Neural cell (in vitro differentiated cells): ENCODE results near the gene WDTC1. TPM values are rescaled to one million over a fixed set of nuclear protein-coding genes. Genes with fewer than 3 reads are reported as not detected.
"Not testable (repeated sequence)": the region's sequence is repeated elsewhere in the genome, so short reads cannot be mapped to it uniquely, and the experiment has no call there.

Source experiments
- H2AFZ ChIP-seq: fragments of 200-600, 300-800 bp; sonication (generic), shearing (Covaris generic); 2 replicates; pipeline ENCODE4 v1.6.0; 2014; ENCODE audit warnings: low read depth, mild to moderate bottlenecking, antibody characterized with exemption, low read length, moderate library complexity
- H3F3A ChIP-seq: fragments of 200-600 bp; shearing (Covaris generic); 2 replicates; pipeline ENCODE4 v1.6.1; 2016; ENCODE audit warnings: mild to moderate bottlenecking, moderate library complexity, mixed read lengths, antibody characterized with exemption, low read length; ENCODE audit not compliant: insufficient read depth, poor library complexity, severe bottlenecking
- H3K27ac ChIP-seq: fragments of 200-600, 300-800 bp; sonication (generic), shearing (Covaris generic); 2 replicates; pipeline ENCODE4 v1.5.1; 2014; ENCODE audit warnings: mild to moderate bottlenecking, low read length, moderate library complexity
- H3K27me3 ChIP-seq: fragments of 300-800, 200-600 bp; sonication (generic), shearing (Covaris generic); 2 replicates; pipeline ENCODE4 v1.6.0; 2014; ENCODE audit warnings: mild to moderate bottlenecking, low read depth, low read length, moderate library complexity; ENCODE audit not compliant: insufficient read depth
- H3K36me3 ChIP-seq: fragments of 300-800, 200-600 bp; sonication (generic), shearing (Covaris generic); 2 replicates; pipeline ENCODE4 v1.5.1; 2014; ENCODE audit warnings: mild to moderate bottlenecking, antibody characterized with exemption, low read length, moderate library complexity; ENCODE audit not compliant: insufficient read depth
- H3K4me2 ChIP-seq: fragments of 300-800, 200-600 bp; sonication (generic), shearing (Covaris generic); 2 replicates; pipeline ENCODE4 v1.6.0; 2014; ENCODE audit warnings: mild to moderate bottlenecking, low read length
- H3K4me3 ChIP-seq: fragments of 300-800, 200-600 bp; sonication (generic), shearing (Covaris generic); 2 replicates; pipeline ENCODE4 v1.5.1; 2014; ENCODE audit warnings: mild to moderate bottlenecking, low read length, moderate library complexity
- H3K79me2 ChIP-seq: fragments of 200-600 bp; shearing (Covaris generic); replicated peaks from 2 replicates; pipeline ENCODE4 v1.6.0; 2014; ENCODE audit warnings: mild to moderate bottlenecking, low read length, moderate library complexity; ENCODE audit not compliant: insufficient read depth
- H3K9ac ChIP-seq: fragments of 300-800, 200-600 bp; sonication (generic), shearing (Covaris generic); 2 replicates; pipeline ENCODE4 v1.6.1; 2016; ENCODE audit warnings: mild to moderate bottlenecking, low read length, mixed read lengths
- H3K9me2 ChIP-seq: fragments of 200-600 bp; shearing (Covaris generic); 2 replicates; pipeline ENCODE4 v1.6.1; 2016; ENCODE audit warnings: mild to moderate bottlenecking, low read length, mixed read lengths; ENCODE audit not compliant: insufficient read depth
- H3K9me3 ChIP-seq: fragments of 200-600, 300-800 bp; sonication (generic), shearing (Covaris generic); 2 replicates; pipeline ENCODE4 v1.6.1; 2016; ENCODE audit warnings: mild to moderate bottlenecking, mixed run types, low read length, moderate library complexity, mixed read lengths
- H4K20me1 ChIP-seq: fragments of 200-600 bp; shearing (Covaris generic); 2 replicates; pipeline ENCODE4 v1.6.1; 2016; ENCODE audit warnings: mild to moderate bottlenecking, mixed run types; ENCODE audit not compliant: insufficient read depth
- CTCF ChIP-seq: fragments of 450-650 bp; IDR thresholded peaks from 2 replicates; pipeline ENCODE4 v1.5.1; 2014; ENCODE audit warnings: antibody characterized with exemption, mild to moderate bottlenecking, moderate library complexity; ENCODE audit not compliant: poor library complexity, severe bottlenecking
- EP300 ChIP-seq: fragments of 450-650 bp; conservative IDR thresholded peaks from 2 replicates; pipeline ENCODE4 v1.6.1; 2014; ENCODE audit warnings: antibody characterized with exemption, mild to moderate bottlenecking, moderate library complexity; ENCODE audit not compliant: poor library complexity, severe bottlenecking
- EZH2 ChIP-seq: fragments of 200-600, 300-800 bp; shearing (Covaris generic), sonication (generic); IDR thresholded peaks from 2 replicates; pipeline ENCODE4 v1.6.1; 2014; ENCODE audit warnings: antibody characterized with exemption, low read length, borderline replicate concordance, mild to moderate bottlenecking; ENCODE audit not compliant: insufficient read depth, poor library complexity, severe bottlenecking
- MXI1 ChIP-seq: fragments of 450-650 bp; conservative IDR thresholded peaks from 2 replicates; pipeline ENCODE4 v1.6.1; 2014; ENCODE audit warnings: antibody characterized with exemption, mild to moderate bottlenecking; ENCODE audit not compliant: poor library complexity, severe bottlenecking
- POLR2AphosphoS5 ChIP-seq: IDR thresholded peaks from 2 replicates; pipeline ENCODE4 v1.6.1; 2012
- RAD21 ChIP-seq: fragments of 450-650 bp; conservative IDR thresholded peaks from 2 replicates; pipeline ENCODE4 v1.6.1; 2014; ENCODE audit warnings: antibody characterized with exemption, mild to moderate bottlenecking, moderate library complexity
- REST ChIP-seq: IDR thresholded peaks from 2 replicates; pipeline ENCODE4 v1.6.1; 2012; ENCODE audit warnings: borderline replicate concordance
- SMC3 ChIP-seq: fragments of 450-650 bp; conservative IDR thresholded peaks from 2 replicates; pipeline ENCODE4 v1.6.1; 2014; ENCODE audit warnings: antibody characterized with exemption, mild to moderate bottlenecking, moderate library complexity; ENCODE audit not compliant: poor library complexity
- TAF1 ChIP-seq: IDR thresholded peaks from 2 replicates; pipeline ENCODE4 v1.6.1; 2012; ENCODE audit warnings: low read depth
- polyA plus RNA-seq: library from polyadenylated mRNA; depleted of rRNA; stranded (reverse); fragments of >200 nt; gene quantifications from 2 replicates; pipeline ENCODE4 v1.2.3, GENCODE V29; 2014

WDTC1 gene
- polyA plus RNA-seq, 1 donor from 2014 or later: 10.9 TPM

- Histone ChIP-seq H2AFZ (no peak overlapping the region), H4K20me1 (no peaks in the 10 kb centered on the region), H3K9me3 (no peaks in the 10 kb centered on the region), H3K9ac (no peak overlapping the region), H3K4me2 (no peak overlapping the region), H3K27me3 (no peaks in the 10 kb centered on the region), H3K36me3 (no peaks in the 10 kb centered on the region), H3K79me2 (peaks cover 2% of the 10 kb centered on the region), H3K27ac (no peak overlapping the region), H3F3A (no peaks in the 10 kb centered on the region), H3K4me3 (no peak overlapping the region), H3K9me2 (no peaks in the 10 kb centered on the region)
- TF ChIP-seq EP300 (no peak), SMC3 (no peak), RAD21 (no peak), CTCF (no peak), REST (no peak), EZH2 (no peak), MXI1 (no peak), TAF1 (no peak), POLR2AphosphoS5 (no peak)
Measured at GRCh38 chr1:27241677-27242076, 7.2 kb downstream of the WDTC1 start.

GRCh38 chr1:27243665-27244064, 9.2 kb downstream of the WDTC1 start:
- not testable (repeated sequence) for H3K27me3 ChIP-seq, H3K9ac ChIP-seq, H3K4me3 ChIP-seq, H3K36me3 ChIP-seq, H3K9me3 ChIP-seq, H3K4me2 ChIP-seq, H3F3A ChIP-seq, H3K9me2 ChIP-seq, H3K27ac ChIP-seq, H2AFZ ChIP-seq, H4K20me1 ChIP-seq, H3K79me2 ChIP-seq

- no peaks in the 10 kb centered on the region for H3F3A ChIP-seq
- H3K4me2 ChIP-seq: no peak overlapping the region
- H3K36me3 ChIP-seq: no peaks in the 10 kb centered on the region
- no peak overlapping the region for H3K27ac ChIP-seq
- H3K9me3 ChIP-seq: no peaks in the 10 kb centered on the region
- no peak for TF ChIP-seq TAF1
- no peak for TF ChIP-seq MXI1
- no peak for TF ChIP-seq RAD21
- TF ChIP-seq REST: no peak
- TF ChIP-seq SMC3: no peak
- no peak for TF ChIP-seq EZH2
- no peak for TF ChIP-seq POLR2AphosphoS5
- TF ChIP-seq EP300: no peak
- TF ChIP-seq CTCF: no peak
- H3K27me3 ChIP-seq: no peaks in the 10 kb centered on the region
- H3K9me2 ChIP-seq: no peaks in the 10 kb centered on the region
- H3K4me3 ChIP-seq: no peak overlapping the region
- no peaks in the 10 kb centered on the region for H4K20me1 ChIP-seq
- H3K9ac ChIP-seq: no peak overlapping the region
- no peak overlapping the region for H2AFZ ChIP-seq
- H3K79me2 ChIP-seq: peaks cover 2% of the 10 kb centered on the region
Measured at GRCh38 chr1:27246194-27246593, 11.8 kb downstream of the WDTC1 start.
